Stimulated activated CD8-positive, alpha-beta memory T cell treated with anti-CD3 and anti-CD28 coated beads, Interleukin-4, amount 100 ng/mL, for 24 hours (primary cell): Measurements from ENCODE around the gene SERTAD1.
"Not testable (repeated sequence)": the region's sequence is repeated elsewhere in the genome, so short reads cannot be mapped to it uniquely, and the experiment has no call there.

Experiments used
- DNase-seq: peaks from one replicate; pipeline ENCODE4 v3.0.0-alpha.2; 2020; ENCODE audit warnings: low read depth

SERTAD1 gene

GRCh38 chr19:40452016-40452415, 26.2 kb upstream of the SERTAD1 start:
- no peak for DNase-seq

GRCh38 chr19:40450664-40451063, 24.9 kb upstream of the SERTAD1 start:
- no peak for DNase-seq

GRCh38 chr19:40449506-40449905, 23.7 kb upstream of the SERTAD1 start:
- DNase-seq = no peak

GRCh38 chr19:40446263-40446784, 20.5 kb upstream of the SERTAD1 start:
- no peak for DNase-seq

GRCh38 chr19:40445780-40446262, 20.0 kb upstream of the SERTAD1 start:
- DNase-seq = no peak

GRCh38 chr19:40444825-40445312, 19.1 kb upstream of the SERTAD1 start:
- no peak for DNase-seq

GRCh38 chr19:40444000-40444824, 18.4 kb upstream of the SERTAD1 start, which contains the start of gene SERTAD3:
SERTAD3 (minus strand) TSS chr19:40444335; CDS start chr19:40442080, 2,255 bp downstream.
- DNase-seq = peak; percentile 95

- peak; percentile 98 for DNase-seq
These were observed 17.6 kb upstream of the SERTAD1 start for GRCh38 chr19:40443131-40443999.

- DNase-seq = no peak
These were observed 16.7 kb upstream of the SERTAD1 start for GRCh38 chr19:40442328-40443130.

- no peak for DNase-seq
These were observed 16.0 kb upstream of the SERTAD1 start for GRCh38 chr19:40441719-40442253.

GRCh38 chr19:40438284-40438683, 12.5 kb upstream of the SERTAD1 start:
- no peak for DNase-seq

GRCh38 chr19:40433391-40434216, 7.8 kb upstream of the SERTAD1 start:
- DNase-seq = peak; percentile 18

- DNase-seq = not testable (repeated sequence)
These were observed 7.0 kb upstream of the SERTAD1 start for GRCh38 chr19:40432760-40433159.

- DNase-seq = no peak
These were observed 5.9 kb upstream of the SERTAD1 start for GRCh38 chr19:40431698-40432097.

- DNase-seq = not testable (repeated sequence)
These were observed 4.5 kb upstream of the SERTAD1 start for GRCh38 chr19:40430242-40430641.

- DNase-seq = not testable (repeated sequence)
These were observed 2.4 kb upstream of the SERTAD1 start for GRCh38 chr19:40428197-40428596.

- no peak for DNase-seq
These were observed 949 bp downstream of the SERTAD1 start for GRCh38 chr19:40424637-40425449.

- DNase-seq = no peak
These were observed 1.9 kb downstream of the SERTAD1 start for GRCh38 chr19:40423938-40424337.
